Trophoblast cell (in vitro differentiated cells and primary cell): ENCODE results near the gene WTIP.
"Not testable (repeated sequence)": the region's sequence is repeated elsewhere in the genome, so short reads cannot be mapped to it uniquely, and the experiment has no call there.

ENCODE experiments used
- DNase-seq, 2 donors: peaks; one replicate each; pipeline ENCODE4 v3.0.0-alpha.2; 2016
- H2AFZ ChIP-seq: 2 replicates; pipeline ENCODE4 v1.6.1; 2013; ENCODE audit warnings: low read length, moderate library complexity, mild to moderate bottlenecking; ENCODE audit not compliant: insufficient read depth, poor library complexity
- H2AK5ac ChIP-seq: 2 replicates; pipeline ENCODE4 v1.6.1; 2013; ENCODE audit warnings: mild to moderate bottlenecking, low read length
- H2BK120ac ChIP-seq: 2 replicates; pipeline ENCODE4 v1.6.1; 2013; ENCODE audit warnings: low read length, mild to moderate bottlenecking, moderate library complexity; ENCODE audit not compliant: insufficient read depth, poor library complexity
- H2BK12ac ChIP-seq: 2 replicates; pipeline ENCODE4 v1.6.1; 2013; ENCODE audit warnings: mild to moderate bottlenecking, low read length, moderate library complexity
- H2BK5ac ChIP-seq: 2 replicates; pipeline ENCODE4 v1.6.1; 2013; ENCODE audit warnings: low read length, low read depth, moderate library complexity, mild to moderate bottlenecking; ENCODE audit not compliant: poor library complexity
- H3K14ac ChIP-seq: 2 replicates; pipeline ENCODE4 v1.6.1; 2013; ENCODE audit warnings: mild to moderate bottlenecking, low read length
- H3K18ac ChIP-seq: 2 replicates; pipeline ENCODE4 v1.6.1; 2013; ENCODE audit warnings: mild to moderate bottlenecking, low read length
- H3K23ac ChIP-seq: 2 replicates; pipeline ENCODE4 v1.6.1; 2013; ENCODE audit warnings: low read length
- H3K27ac ChIP-seq: 2 replicates; pipeline ENCODE4 v1.5.1; 2013; ENCODE audit warnings: low read depth, mild to moderate bottlenecking, inconsistent platforms, low read length, moderate library complexity
- H3K27me3 ChIP-seq: 2 replicates; pipeline ENCODE4 v1.6.1; 2013; ENCODE audit warnings: inconsistent platforms, mild to moderate bottlenecking, low read length, moderate library complexity; ENCODE audit not compliant: insufficient read depth
- H3K36me3 ChIP-seq, 2 experiments: 1 replicate in 1 of 2; 2 replicates in 1 of 2; pipeline ENCODE4 v1.6.1; 2013; ENCODE audit warnings: low read length in 2 of 2, mild to moderate bottlenecking in 2 of 2, moderate library complexity in 1 of 2; ENCODE audit not compliant: insufficient read depth in 2 of 2, control insufficient read depth in 1 of 2
- H3K4ac ChIP-seq: 2 replicates; pipeline ENCODE4 v1.6.1; 2013; ENCODE audit warnings: low read depth, mild to moderate bottlenecking, low read length, moderate library complexity
- H3K4me1 ChIP-seq, 2 experiments: 1 replicate in 1 of 2; 2 replicates in 1 of 2; pipeline ENCODE4 v1.6.1; 2013; ENCODE audit warnings: low read length in 2 of 2, mild to moderate bottlenecking in 2 of 2, moderate library complexity in 1 of 2; ENCODE audit not compliant: insufficient read depth in 2 of 2, control insufficient read depth in 1 of 2
- H3K4me2 ChIP-seq: 2 replicates; pipeline ENCODE4 v1.6.1; 2013; ENCODE audit warnings: inconsistent platforms, mild to moderate bottlenecking, low read length, moderate library complexity
- H3K4me3 ChIP-seq: 2 replicates; pipeline ENCODE4 v1.5.1; 2013; ENCODE audit warnings: mild to moderate bottlenecking, low read depth, low read length, inconsistent platforms
- H3K79me1 ChIP-seq: one replicate; pipeline ENCODE4 v1.6.1; 2013; ENCODE audit warnings: low read length
- H3K79me2 ChIP-seq: 2 replicates; pipeline ENCODE4 v1.6.1; 2013; ENCODE audit warnings: low read length, mild to moderate bottlenecking; ENCODE audit not compliant: control insufficient read depth, insufficient read depth, poor library complexity
- H3K9ac ChIP-seq: 2 replicates; pipeline ENCODE4 v1.6.1; 2013; ENCODE audit warnings: mild to moderate bottlenecking, low read length
- H3K9me3 ChIP-seq: 2 replicates; pipeline ENCODE4 v1.6.1; 2013; ENCODE audit warnings: low read depth, mild to moderate bottlenecking, control low read depth, inconsistent platforms, low read length; ENCODE audit not compliant: insufficient read depth
- H4K12ac ChIP-seq: 2 replicates; pipeline ENCODE4 v1.6.1; 2013; ENCODE audit warnings: low read depth, mild to moderate bottlenecking, low read length, moderate library complexity
- H4K8ac ChIP-seq: 2 replicates; pipeline ENCODE4 v1.6.1; 2013; ENCODE audit warnings: low read depth, mild to moderate bottlenecking, low read length, moderate library complexity
- H4K91ac ChIP-seq: one replicate; pipeline ENCODE4 v1.6.1; 2013; ENCODE audit warnings: low read depth, mild to moderate bottlenecking, low read length, moderate library complexity
- WGBS: extraction: QIAGEN DNeasy Blood & Tissue Kit; methylation state at CpG from one replicate; pipeline ENCODE4 v1.1.7; 2013; ENCODE audit warnings: missing lambda C conversion rate; ENCODE audit not compliant: insufficient read length, insufficient coverage; ENCODE audit errors: extremely low coverage; 5-methylcytosine and 5-hydroxymethylcytosine counted together

Gene WTIP

GRCh38 chr19:34452723-34453122 lies 28.8 kb upstream of the WTIP start:
- Histone ChIP-seq H3K36me3 (peaks cover 16 to 29% of the 10 kb centered on the region in 2 experiments), H2BK5ac (no peak overlapping the region), H2AFZ (no peak overlapping the region), H3K79me1 (no peaks in the 10 kb centered on the region), H4K91ac (no peak overlapping the region), H2BK12ac (no peak overlapping the region), H3K27me3 (no peaks in the 10 kb centered on the region), H3K4me3 (no peak overlapping the region), H3K4me2 (no peak overlapping the region), H3K4me1 (no peaks in the 10 kb centered on the region), H3K18ac (no peak overlapping the region), H2BK120ac (no peak overlapping the region), H3K23ac (no peak overlapping the region), H3K9me3 (no peaks in the 10 kb centered on the region), H2AK5ac (no peak overlapping the region), H4K12ac (no peak overlapping the region), H3K27ac (no peak overlapping the region), H3K9ac (no peak overlapping the region), H4K8ac (no peak overlapping the region), H3K4ac (no peak overlapping the region), H3K14ac (no peak overlapping the region), H3K79me2 (no peaks in the 10 kb centered on the region)
- no peak for DNase-seq

DNA sequence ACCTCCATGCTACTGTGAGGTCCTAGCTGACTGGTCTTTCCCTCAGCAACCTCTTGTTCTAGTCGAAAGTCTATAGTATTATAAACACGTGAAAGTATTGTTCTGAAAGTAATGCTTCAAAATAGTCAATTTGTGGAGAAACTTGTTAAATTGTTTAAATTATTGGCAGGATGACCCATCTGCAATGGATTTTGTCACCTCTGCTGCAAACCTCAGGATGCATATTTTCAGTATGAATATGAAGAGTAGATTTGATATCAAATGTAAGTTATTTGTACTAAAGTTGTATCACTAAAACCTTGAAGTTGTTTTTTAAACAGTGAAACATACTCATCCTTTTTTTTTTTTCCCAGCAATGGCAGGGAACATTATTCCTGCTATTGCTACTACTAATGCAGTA lies 27.5 kb upstream of the WTIP start:
- Histone ChIP-seq H3K9me3 (no peaks in the 10 kb centered on the region), H3K4ac (no peak overlapping the region), H3K18ac (no peak overlapping the region), H3K4me3 (no peak overlapping the region), H4K8ac (no peak overlapping the region), H3K79me1 (no peaks in the 10 kb centered on the region), H3K14ac (no peak overlapping the region), H3K9ac (no peak overlapping the region), H4K12ac (no peak overlapping the region), H2AFZ (no peak overlapping the region), H3K36me3 (peaks cover 11 to 30% of the 10 kb centered on the region in 2 experiments), H2AK5ac (no peak overlapping the region), H3K4me1 (peaks cover 0 to 3% of the 10 kb centered on the region in 2 experiments), H2BK120ac (no peak overlapping the region), H3K27ac (no peak overlapping the region), H4K91ac (no peak overlapping the region), H3K79me2 (no peaks in the 10 kb centered on the region), H2BK12ac (no peak overlapping the region), H3K27me3 (no peaks in the 10 kb centered on the region), H3K23ac (no peak overlapping the region), H2BK5ac (no peak overlapping the region), H3K4me2 (no peak overlapping the region)
- no CpG with 5 or more reads among the region's 2 CpGs for WGBS
- DNase-seq, result no peak

- H2BK120ac ChIP-seq, result no peak overlapping the region
- H3K23ac ChIP-seq, result no peak overlapping the region
- no CpG with 5 or more reads among the region's 3 CpGs for WGBS
- no peak overlapping the region for H3K14ac ChIP-seq
- H3K4me2 ChIP-seq, result no peak overlapping the region
- H2AFZ ChIP-seq, result no peak overlapping the region
- no peak overlapping the region for H3K9ac ChIP-seq
- no peak overlapping the region for H3K4me3 ChIP-seq
- no peak overlapping the region for H4K91ac ChIP-seq
- H4K8ac ChIP-seq, result no peak overlapping the region
- no peak overlapping the region for H3K4ac ChIP-seq
- no peaks in the 10 kb centered on the region for H3K9me3 ChIP-seq
- H3K27ac ChIP-seq, result no peak overlapping the region
- H3K27me3 ChIP-seq, result no peaks in the 10 kb centered on the region
- H2AK5ac ChIP-seq, result no peak overlapping the region
- no peak overlapping the region for H2BK12ac ChIP-seq
- H3K79me1 ChIP-seq, result no peaks in the 10 kb centered on the region
- H3K79me2 ChIP-seq, result no peaks in the 10 kb centered on the region
- H2BK5ac ChIP-seq, result no peak overlapping the region
- no peak overlapping the region for H3K18ac ChIP-seq
- no peak for DNase-seq
- peaks cover 3% of the 10 kb centered on the region in 2 experiments for H3K4me1 ChIP-seq
- H4K12ac ChIP-seq, result no peak overlapping the region
- peaks cover 10 to 29% of the 10 kb centered on the region in 2 experiments for H3K36me3 ChIP-seq
Measured at GRCh38 chr19:34454685-34455084, 26.9 kb upstream of the WTIP start.

GRCh38 chr19:34455783-34456480 lies 25.6 kb upstream of the WTIP start:
- not testable (repeated sequence) for H3K9me3 ChIP-seq, H4K12ac ChIP-seq, H3K4me3 ChIP-seq, H3K4me1 ChIP-seq, H2BK12ac ChIP-seq, H2BK120ac ChIP-seq, H3K4ac ChIP-seq, H2AFZ ChIP-seq, H3K9ac ChIP-seq, H4K91ac ChIP-seq, H3K27me3 ChIP-seq, H3K79me2 ChIP-seq, H2BK5ac ChIP-seq, H3K27ac ChIP-seq, H3K4me2 ChIP-seq, DNase-seq, H3K14ac ChIP-seq, H2AK5ac ChIP-seq, H3K79me1 ChIP-seq, H3K23ac ChIP-seq, H3K18ac ChIP-seq, H4K8ac ChIP-seq
- H3K36me3 ChIP-seq, result peaks cover 9 to 30% of the 10 kb centered on the region in 2 experiments
- WGBS, result no CpG with 5 or more reads among the region's 17 CpGs
